Breast epithelium (tissue), 3 donors: ENCODE data around the gene KIDINS220.

Experiments used
- POLR2A ChIP-seq: fragments of 450-650 bp; IDR thresholded peaks from one replicate; pipeline ENCODE4 v1.6.1; 2016; ENCODE audit warnings: antibody characterized with exemption, mild to moderate bottlenecking, moderate library complexity
- TF ChIP-seq, protein P1 (sequence below), 3 donors: fragments of 450-650 bp; IDR thresholded peaks; one replicate each; pipeline ENCODE4 v1.5.1; 2016 to 2017; ENCODE audit warnings: antibody characterized with exemption in 3 of 3, mild to moderate bottlenecking in 3 of 3, moderate library complexity in 3 of 3

DNA sequence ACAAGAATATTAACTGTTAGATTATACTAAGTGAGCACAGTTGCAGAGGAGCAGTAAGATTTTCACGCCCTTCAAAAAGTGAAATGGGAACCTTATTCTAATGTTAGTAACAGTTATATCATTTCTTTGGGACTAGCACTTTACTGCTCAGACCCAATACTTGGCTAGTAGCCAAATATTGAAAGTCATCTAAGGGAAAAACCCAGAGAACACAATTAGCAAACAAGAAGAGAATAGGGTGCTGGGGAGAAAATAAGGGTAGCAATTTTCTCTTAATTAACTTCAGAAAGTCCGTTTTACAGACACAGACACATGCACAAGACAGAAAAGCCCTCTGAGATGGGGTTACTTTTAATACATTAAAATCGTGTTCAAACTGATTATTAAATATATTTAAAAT lies 83.8 kb downstream of the KIDINS220 start:
- TF ChIP-seq, protein P1, sequence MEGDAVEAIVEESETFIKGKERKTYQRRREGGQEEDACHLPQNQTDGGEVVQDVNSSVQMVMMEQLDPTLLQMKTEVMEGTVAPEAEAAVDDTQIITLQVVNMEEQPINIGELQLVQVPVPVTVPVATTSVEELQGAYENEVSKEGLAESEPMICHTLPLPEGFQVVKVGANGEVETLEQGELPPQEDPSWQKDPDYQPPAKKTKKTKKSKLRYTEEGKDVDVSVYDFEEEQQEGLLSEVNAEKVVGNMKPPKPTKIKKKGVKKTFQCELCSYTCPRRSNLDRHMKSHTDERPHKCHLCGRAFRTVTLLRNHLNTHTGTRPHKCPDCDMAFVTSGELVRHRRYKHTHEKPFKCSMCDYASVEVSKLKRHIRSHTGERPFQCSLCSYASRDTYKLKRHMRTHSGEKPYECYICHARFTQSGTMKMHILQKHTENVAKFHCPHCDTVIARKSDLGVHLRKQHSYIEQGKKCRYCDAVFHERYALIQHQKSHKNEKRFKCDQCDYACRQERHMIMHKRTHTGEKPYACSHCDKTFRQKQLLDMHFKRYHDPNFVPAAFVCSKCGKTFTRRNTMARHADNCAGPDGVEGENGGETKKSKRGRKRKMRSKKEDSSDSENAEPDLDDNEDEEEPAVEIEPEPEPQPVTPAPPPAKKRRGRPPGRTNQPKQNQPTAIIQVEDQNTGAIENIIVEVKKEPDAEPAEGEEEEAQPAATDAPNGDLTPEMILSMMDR (IDR thresholded peaks at IDR 0.05): no peak
- no peak for TF ChIP-seq POLR2A
